RPMI8226 (cell line): ENCODE data around the gene DPF1.
"Not testable (repeated sequence)": the region's sequence is repeated elsewhere in the genome, so short reads cannot be mapped to it uniquely, and the experiment has no call there.

Experiments used
- DNase-seq: peaks from one replicate; pipeline ENCODE4 v3.0.0-alpha.2; 2015

DPF1 gene

GRCh38 chr19:38224014-38224862 is at the start of gene DPF1:
TSS of gene DPF1 (minus strand) at chr19:38224222. CDS start at chr19:38224142, 80 bp downstream.
- DNase-seq = peak; percentile 78

GRCh38 chr19:38273499-38273898 is 49.5 kb upstream of the DPF1 start:
- DNase-seq = no peak

- DNase-seq = no peak
Measured at GRCh38 chr19:38270587-38271167, 46.7 kb upstream of the DPF1 start.

- DNase-seq = no peak
Measured at GRCh38 chr19:38268539-38268938, 44.5 kb upstream of the DPF1 start.

GRCh38 chr19:38267761-38268483 is 43.9 kb upstream of the DPF1 start:
- DNase-seq = no peak

GRCh38 chr19:38266981-38267597 is 43.1 kb upstream of the DPF1 start:
- DNase-seq = no peak

GRCh38 chr19:38265921-38266429 is 42.0 kb upstream of the DPF1 start:
- no peak for DNase-seq

GRCh38 chr19:38265213-38265861 is 41.3 kb upstream of the DPF1 start:
- DNase-seq = peak; percentile 46

- DNase-seq = no peak
Measured at GRCh38 chr19:38264486-38265212, 40.6 kb upstream of the DPF1 start, which contains the start of gene SPINT2. TSS of gene SPINT2 (plus strand) at chr19:38264573. CDS start at chr19:38264893, 320 bp downstream.

GRCh38 chr19:38263689-38264485 is 39.9 kb upstream of the DPF1 start:
- DNase-seq = peak; percentile 93

GRCh38 chr19:38262585-38263268 is 38.7 kb upstream of the DPF1 start:
- no peak for DNase-seq

GRCh38 chr19:38261942-38262341 is 37.9 kb upstream of the DPF1 start:
- DNase-seq = not testable (repeated sequence)

- no peak for DNase-seq
Measured at GRCh38 chr19:38255383-38256014, 31.5 kb upstream of the DPF1 start.

- DNase-seq = no peak
Measured at GRCh38 chr19:38253788-38254187, 29.8 kb upstream of the DPF1 start.

- no peak for DNase-seq
Measured at GRCh38 chr19:38252941-38253691, 29.1 kb upstream of the DPF1 start.

- no peak for DNase-seq
Measured at GRCh38 chr19:38252385-38252784, 28.4 kb upstream of the DPF1 start.

GRCh38 chr19:38251564-38252051 is 27.6 kb upstream of the DPF1 start:
- DNase-seq = no peak

- no peak for DNase-seq
Measured at GRCh38 chr19:38250821-38251563, 27.0 kb upstream of the DPF1 start.
